ENCODE data around the gene TLL1.

The TLL1 gene

DNA sequence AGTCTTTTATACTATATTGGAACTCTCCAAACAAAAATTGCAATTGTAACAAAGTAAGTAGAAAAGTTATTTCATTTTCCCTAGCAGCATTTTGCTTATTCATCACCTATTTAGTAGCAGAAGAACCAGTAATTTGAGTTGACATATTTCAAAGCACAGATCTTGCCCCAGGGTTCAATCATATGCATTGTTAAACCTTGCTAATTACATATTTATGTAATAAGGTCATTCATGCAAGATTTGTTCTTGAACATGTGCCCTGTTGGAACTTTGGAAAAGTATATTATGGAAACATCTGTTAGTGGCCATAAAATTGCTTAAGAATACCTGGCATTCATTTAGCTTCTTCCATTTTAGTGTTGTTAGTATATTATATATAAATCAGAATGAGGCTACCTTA lies 191.7 kb downstream of the TLL1 start:
- DNase-seq (ENCODE audit: low read depth), result no peak

- no peak for DNase-seq (ENCODE audit: low read depth)
These were observed 192.3 kb downstream of the TLL1 start for GRCh38 chr4:166065324-166065723.

DNA sequence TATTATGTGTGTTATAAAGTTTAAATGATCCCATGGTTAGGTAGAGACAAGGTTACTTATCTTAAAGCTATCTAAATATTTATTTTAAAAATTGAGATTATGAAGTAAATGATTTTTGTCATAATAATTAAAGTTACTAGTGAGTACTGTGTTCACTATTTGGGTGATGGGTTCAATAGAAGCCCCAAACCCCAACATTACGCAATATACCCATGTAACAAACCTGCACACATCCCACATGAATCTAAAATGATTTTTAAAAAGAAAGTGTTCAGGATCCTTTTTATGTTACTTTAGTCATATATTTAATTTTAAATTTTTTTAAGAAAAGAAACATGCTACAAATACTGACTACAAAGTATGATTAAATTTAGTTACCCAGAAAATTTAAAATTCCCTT lies 193.9 kb downstream of the TLL1 start:
- DNase-seq (ENCODE audit: low read depth), result no peak

DNA sequence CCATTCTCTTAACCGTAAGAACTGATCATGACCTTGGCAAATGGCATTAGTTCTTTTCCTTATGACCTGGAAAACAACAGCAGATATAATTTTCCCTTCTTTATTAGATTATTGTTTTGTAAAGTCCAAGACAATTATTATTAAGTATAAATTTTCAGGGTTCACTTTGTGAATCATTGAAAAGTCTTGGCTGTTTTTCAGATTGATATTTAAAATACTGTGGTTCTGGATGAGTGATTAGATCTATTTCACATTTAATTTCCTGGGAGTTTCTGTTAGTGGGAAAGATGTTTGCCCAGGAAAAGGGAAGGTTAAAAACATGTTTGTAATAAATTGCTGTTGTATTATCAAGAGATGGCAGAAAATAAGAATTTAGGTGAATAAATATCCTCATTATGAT lies 194.9 kb downstream of the TLL1 start:
- no peak for DNase-seq (ENCODE audit: low read depth)

GRCh38 chr4:166073783-166074182 lies 200.7 kb downstream of the TLL1 start:
- no peak for DNase-seq (ENCODE audit: low read depth)

DNA sequence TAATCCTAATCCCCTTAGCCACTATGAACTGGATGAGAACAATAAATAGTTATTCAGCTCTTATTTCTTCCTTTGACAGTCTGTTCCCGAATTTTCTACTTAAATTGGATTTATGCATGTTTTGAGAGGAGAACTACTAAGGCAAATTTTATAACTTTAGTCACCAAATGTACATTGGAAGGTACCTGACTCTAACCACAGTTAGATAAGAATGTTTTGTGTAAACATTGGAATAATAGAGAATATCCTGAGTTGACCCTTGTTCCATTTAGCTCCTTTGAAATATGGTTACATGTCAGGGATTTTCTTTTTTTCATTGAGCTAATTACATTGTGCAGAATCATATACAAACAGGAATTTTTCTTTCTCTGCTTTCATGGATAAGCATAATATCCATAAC lies 202.6 kb downstream of the TLL1 start:
- no peak for DNase-seq (ENCODE audit: low read depth)

DNA sequence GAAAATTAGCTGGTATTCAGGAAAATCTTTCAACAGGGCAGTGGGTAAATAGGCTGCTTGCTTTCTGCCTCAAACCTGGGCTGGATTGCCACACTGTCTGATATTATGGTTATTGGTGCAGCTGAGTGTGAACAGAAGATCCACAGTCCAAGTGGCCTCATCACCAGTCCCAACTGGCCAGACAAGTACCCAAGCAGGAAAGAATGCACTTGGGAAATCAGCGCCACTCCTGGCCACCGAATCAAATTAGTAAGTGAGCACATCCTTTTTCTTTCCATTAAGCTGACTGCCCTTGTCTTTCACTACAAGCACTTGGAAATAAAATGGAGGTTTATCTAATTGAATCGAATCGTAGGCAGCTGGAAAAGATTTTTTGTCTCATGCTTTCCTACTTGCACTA lies 204.7 kb downstream of the TLL1 start:
- DNase-seq (ENCODE audit: low read depth), result no peak

DNA sequence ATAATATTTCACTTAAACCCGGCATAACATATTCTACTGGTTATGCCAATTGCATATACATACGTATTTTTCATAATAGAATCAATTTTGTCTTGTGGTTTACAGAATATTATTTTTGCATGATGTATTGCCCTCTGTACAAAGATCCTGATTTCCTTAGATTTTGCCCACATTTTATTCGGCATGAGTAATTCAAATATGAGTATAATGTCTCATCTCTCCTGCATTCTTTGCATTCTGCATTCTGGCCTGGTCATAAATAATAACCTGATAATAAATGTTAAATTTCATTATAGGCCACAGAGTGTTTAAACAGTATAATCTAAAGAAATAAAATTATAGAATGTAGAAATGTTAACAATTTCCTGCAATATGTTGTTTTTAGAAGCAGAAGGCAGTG lies 205.3 kb downstream of the TLL1 start:
- no peak for DNase-seq (ENCODE audit: low read depth)

DNA sequence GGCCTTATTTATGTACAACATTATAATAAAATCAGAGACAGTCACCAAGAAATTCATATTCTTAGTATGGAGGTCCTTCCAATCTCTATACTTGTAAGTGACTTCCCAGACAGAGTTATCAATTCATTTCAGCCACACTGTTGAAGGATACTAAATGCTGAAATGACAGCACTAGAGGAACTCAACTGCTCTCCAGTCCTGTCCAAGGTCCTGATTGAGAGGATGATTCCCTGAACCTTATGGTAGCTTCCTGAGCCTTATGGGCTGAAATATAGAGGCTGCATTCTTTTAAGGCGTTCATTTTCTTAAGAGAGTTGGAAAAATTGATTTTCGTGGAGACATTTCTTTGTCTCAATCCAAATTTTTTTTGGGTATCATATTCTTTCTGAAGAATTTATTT lies 205.9 kb downstream of the TLL1 start:
- no peak for DNase-seq (ENCODE audit: low read depth)

- no peak for DNase-seq (ENCODE audit: low read depth)
These were observed 214.5 kb downstream of the TLL1 start for GRCh38 chr4:166087569-166087968.

DNA sequence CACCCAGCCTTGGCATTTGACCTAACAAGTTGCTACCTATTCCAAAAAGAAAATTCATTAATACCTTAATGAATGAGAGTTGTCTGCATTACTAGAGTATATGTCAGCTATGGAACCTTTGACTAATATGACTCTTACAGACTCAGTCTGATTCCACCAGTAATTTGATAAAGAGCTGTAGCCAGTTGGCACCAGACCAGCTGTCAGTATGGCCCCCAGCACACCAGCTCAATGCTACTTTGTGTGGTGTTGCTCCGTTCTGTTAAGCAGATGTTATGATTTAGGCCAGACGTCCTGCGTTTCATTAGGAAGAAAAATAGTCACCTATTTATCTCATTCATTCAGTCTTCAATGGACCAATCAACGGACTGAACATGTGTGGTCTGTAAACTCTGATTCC lies 215.5 kb downstream of the TLL1 start:
- DNase-seq (ENCODE audit: low read depth), result no peak

GRCh38 chr4:166091146-166091545 lies 218.1 kb downstream of the TLL1 start:
- DNase-seq (ENCODE audit: low read depth), result no peak

GRCh38 chr4:166091912-166092510 lies 219.0 kb downstream of the TLL1 start:
- DNase-seq (ENCODE audit: low read depth), result no peak

GRCh38 chr4:166092797-166093290 lies 219.8 kb downstream of the TLL1 start:
- no peak for DNase-seq (ENCODE audit: low read depth)

- DNase-seq (ENCODE audit: low read depth), result no peak
These were observed 231.6 kb downstream of the TLL1 start for GRCh38 chr4:166104623-166105022.

- DNase-seq (ENCODE audit: low read depth), result no peak
These were observed 248.9 kb downstream of the TLL1 start for GRCh38 chr4:166121897-166122296.

DNA sequence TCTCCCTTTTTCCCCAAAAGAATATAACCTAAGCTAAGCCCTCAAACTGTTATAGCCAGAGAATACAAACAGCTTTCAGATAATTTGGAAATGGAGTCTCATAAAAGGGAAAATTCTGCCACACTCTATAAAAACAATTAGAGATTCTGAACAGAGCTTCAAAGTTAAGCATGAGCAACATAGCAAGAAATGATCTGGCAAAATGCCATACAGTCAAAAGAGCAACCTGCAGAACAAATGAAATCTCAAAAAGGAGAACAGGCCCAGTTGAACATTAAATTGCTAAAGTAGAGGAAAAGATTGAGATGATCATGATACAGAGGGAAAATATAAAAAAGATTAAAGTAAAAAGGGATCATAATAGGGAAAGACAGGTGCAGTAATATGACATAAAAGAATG lies 250.5 kb downstream of the TLL1 start:
- DNase-seq (ENCODE audit: low read depth), result no peak

DNA sequence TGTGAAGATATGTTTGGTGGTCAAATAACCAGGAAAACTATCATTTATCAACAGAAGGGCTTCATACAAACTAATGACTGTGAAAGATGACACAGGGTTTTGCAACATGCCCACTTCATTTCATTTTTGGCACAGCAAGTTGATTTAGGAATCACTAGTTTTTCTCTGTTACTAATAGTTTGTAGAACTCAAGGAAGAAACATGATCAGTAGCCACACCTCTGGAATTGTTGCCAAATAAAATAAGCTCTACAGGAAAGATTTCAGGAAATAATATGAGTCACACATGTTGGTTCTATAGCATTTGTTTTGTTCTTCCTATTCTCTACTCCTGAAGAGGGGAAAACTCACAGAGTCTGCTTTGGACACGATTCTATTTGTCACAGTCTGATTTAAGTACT lies 255.4 kb downstream of the TLL1 start:
- no peak for DNase-seq (ENCODE audit: low read depth)

GRCh38 chr4:166134285-166134684 lies 261.2 kb downstream of the TLL1 start:
- no peak for DNase-seq (ENCODE audit: low read depth)

- no peak for DNase-seq (ENCODE audit: low read depth)
These were observed 267.9 kb downstream of the TLL1 start for GRCh38 chr4:166140951-166141350.

DNA sequence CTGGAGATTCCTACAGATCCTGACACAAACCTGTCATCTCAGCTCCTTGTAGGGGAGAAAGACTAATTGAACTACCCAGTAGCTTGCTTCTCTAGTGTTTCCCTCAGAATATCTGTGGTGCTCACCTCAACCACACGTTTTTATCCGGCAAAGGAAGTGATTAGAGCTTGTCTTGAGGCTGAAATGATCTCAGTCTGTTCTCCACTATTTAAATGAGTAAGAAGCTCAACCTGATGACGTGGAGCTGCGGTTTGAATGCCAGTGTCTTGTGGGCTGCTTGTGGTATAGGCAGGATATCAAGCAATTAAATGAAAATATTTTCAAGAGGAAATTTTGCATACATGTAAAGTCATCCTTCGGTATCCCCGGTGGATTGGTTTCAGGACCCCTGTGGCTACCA lies 270.2 kb downstream of the TLL1 start:
- DNase-seq (ENCODE audit: low read depth), result no peak

GRCh38 chr4:166144607-166145006 lies 271.6 kb downstream of the TLL1 start:
- no peak for DNase-seq (ENCODE audit: low read depth)

DNA sequence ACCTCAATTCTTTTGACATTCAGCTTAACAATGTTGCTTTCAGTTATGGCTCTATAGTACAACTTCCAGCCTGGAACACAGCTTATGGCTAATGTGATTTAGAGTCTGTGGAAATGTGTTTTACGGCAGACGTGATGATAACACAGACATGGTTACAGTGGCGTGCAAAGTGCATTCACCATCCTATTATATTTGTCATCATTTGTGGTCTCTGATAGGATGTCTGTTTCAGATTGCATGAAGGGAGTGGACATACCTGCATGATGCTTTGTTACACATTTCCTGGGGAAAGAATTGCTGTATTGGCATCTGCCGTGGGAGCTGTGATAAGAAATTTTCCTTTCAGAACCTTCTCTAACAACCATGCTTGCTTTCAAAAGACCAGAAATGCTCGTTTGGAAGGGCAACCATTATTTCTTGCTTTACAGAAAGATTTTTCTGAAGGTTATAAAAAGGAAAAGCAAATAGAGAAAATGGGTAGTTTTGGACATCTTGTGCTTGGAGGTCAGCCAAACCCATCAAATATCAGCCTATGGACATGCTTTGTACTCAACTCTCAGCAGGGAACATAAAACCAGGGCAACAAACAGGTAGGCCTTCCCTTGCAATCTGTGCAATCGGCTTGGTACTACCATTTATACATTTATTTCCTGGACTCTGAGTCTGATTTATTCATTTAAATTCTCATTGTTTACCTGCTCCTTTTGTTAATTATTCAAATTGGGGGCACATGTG lies 273.9 kb downstream of the TLL1 start:
- no peak for DNase-seq (ENCODE audit: low read depth)

Measured in activated T-cell treated with anti-CD3 and anti-CD28 coated beads for 1 hour (primary cell).